Measurements from ENCODE around the gene POFUT2. TPM values are rescaled to one million over a fixed set of nuclear protein-coding genes. Genes with fewer than 3 reads are reported as not detected.

POFUT2 gene
- polyA plus RNA-seq, 1 donor from 2014 or later, result 25.4 TPM

- Histone ChIP-seq H3K9me3 (ENCODE audit: low read length) (no peaks in the 10 kb centered on the region), H3K9ac (ENCODE audit: low read length) (no peak overlapping the region), H3K27ac (ENCODE audit: low read length) (no peak overlapping the region), H3K36me3 (ENCODE audit: insufficient read depth, low read length) (no peaks in the 10 kb centered on the region), H3K27me3 (ENCODE audit: insufficient read depth, low read depth, low read length) (no peaks in the 10 kb centered on the region), H3K9me2 (ENCODE audit: insufficient read depth, low read length) (no peaks in the 10 kb centered on the region), H3K4me3 (ENCODE audit: low read length) (no peak overlapping the region), H3F3A (ENCODE audit: insufficient read depth, low read length, poor library complexity, severe bottlenecking) (no peaks in the 10 kb centered on the region), H3K79me2 (replicated peaks; ENCODE audit: insufficient read depth, low read length) (no peaks in the 10 kb centered on the region), H3K4me2 (ENCODE audit: low read length) (no peak overlapping the region), H4K20me1 (ENCODE audit: insufficient read depth) (no peaks in the 10 kb centered on the region), H2AFZ (ENCODE audit: low read depth, low read length) (no peak overlapping the region)
- no peak for TF ChIP-seq EP300 (conservative IDR thresholded peaks at IDR 0.05; ENCODE audit: poor library complexity, severe bottlenecking)
- TF ChIP-seq SMC3 (conservative IDR thresholded peaks at IDR 0.05; ENCODE audit: poor library complexity), result no peak
- no peak for TF ChIP-seq MXI1 (conservative IDR thresholded peaks at IDR 0.05; ENCODE audit: poor library complexity, severe bottlenecking)
- TF ChIP-seq REST (IDR thresholded peaks at IDR 0.05; ENCODE audit: borderline replicate concordance), result no peak
- no peak for TF ChIP-seq TAF1 (IDR thresholded peaks at IDR 0.05; ENCODE audit: low read depth)
- no peak for TF ChIP-seq EZH2 (IDR thresholded peaks at IDR 0.05; ENCODE audit: borderline replicate concordance, insufficient read depth, low read length, poor library complexity, severe bottlenecking)
- TF ChIP-seq RAD21 (conservative IDR thresholded peaks at IDR 0.05), result no peak
- TF ChIP-seq POLR2AphosphoS5 (IDR thresholded peaks at IDR 0.05), result no peak
- TF ChIP-seq CTCF (IDR thresholded peaks at IDR 0.05; ENCODE audit: poor library complexity, severe bottlenecking), result no peak
Observed at GRCh38 chr21:45306832-45307571, 19.3 kb upstream of the POFUT2 start.

- no peak overlapping the region for H2AFZ ChIP-seq (ENCODE audit: low read depth, low read length)
- H3F3A ChIP-seq (ENCODE audit: insufficient read depth, low read length, poor library complexity, severe bottlenecking), result no peaks in the 10 kb centered on the region
- H3K4me2 ChIP-seq (ENCODE audit: low read length), result no peak overlapping the region
- no peak overlapping the region for H3K27ac ChIP-seq (ENCODE audit: low read length)
- no peak overlapping the region for H3K4me3 ChIP-seq (ENCODE audit: low read length)
- H3K9me2 ChIP-seq (ENCODE audit: insufficient read depth, low read length), result no peaks in the 10 kb centered on the region
- no peaks in the 10 kb centered on the region for H3K27me3 ChIP-seq (ENCODE audit: insufficient read depth, low read depth, low read length)
- H3K9me3 ChIP-seq (ENCODE audit: low read length), result no peaks in the 10 kb centered on the region
- H3K79me2 ChIP-seq (replicated peaks; ENCODE audit: insufficient read depth, low read length), result no peaks in the 10 kb centered on the region
- TF ChIP-seq REST (IDR thresholded peaks at IDR 0.05; ENCODE audit: borderline replicate concordance) (no peak), EZH2 (IDR thresholded peaks at IDR 0.05; ENCODE audit: borderline replicate concordance, insufficient read depth, low read length, poor library complexity, severe bottlenecking) (no peak), RAD21 (conservative IDR thresholded peaks at IDR 0.05) (no peak), TAF1 (IDR thresholded peaks at IDR 0.05; ENCODE audit: low read depth) (no peak), EP300 (conservative IDR thresholded peaks at IDR 0.05; ENCODE audit: poor library complexity, severe bottlenecking) (no peak), CTCF (IDR thresholded peaks at IDR 0.05; ENCODE audit: poor library complexity, severe bottlenecking) (no peak)
- H3K9ac ChIP-seq (ENCODE audit: low read length), result no peak overlapping the region
- no peaks in the 10 kb centered on the region for H4K20me1 ChIP-seq (ENCODE audit: insufficient read depth)
- no peaks in the 10 kb centered on the region for H3K36me3 ChIP-seq (ENCODE audit: insufficient read depth, low read length)
Observed at GRCh38 chr21:45306453-45306831, 18.7 kb upstream of the POFUT2 start.
